GM12878 (cell line): Measurements from ENCODE around the gene ABCC3.

ENCODE experiments used
- CEBPB ChIP-seq, 2 experiments: fragments of 150-350 bp in 1 of 2; IDR thresholded peaks; 2 replicates each; pipeline ENCODE4 v1.6.1; 2012 to 2014; ENCODE audit warnings: low read depth in 2 of 2, low read length in 2 of 2, borderline replicate concordance in 1 of 2, inconsistent platforms in 1 of 2
- CTCF ChIP-seq, 3 experiments: IDR thresholded peaks in 2 of 3; conservative IDR thresholded peaks in 1 of 3; 2 replicates each; pipeline ENCODE4 v1.5.1; 2011; ENCODE audit warnings: low read depth in 3 of 3, low read length in 3 of 3, mild to moderate bottlenecking in 3 of 3, control low read depth in 2 of 3, moderate library complexity in 2 of 3, inconsistent platforms in 1 of 3, mixed read lengths in 1 of 3; ENCODE audit not compliant: control insufficient read depth in 2 of 3, insufficient read depth in 1 of 3; ENCODE audit errors: extremely low read depth in 1 of 3
- EZH2 ChIP-seq: IDR thresholded peaks from 2 replicates; pipeline ENCODE4 v1.6.1; 2012; ENCODE audit warnings: low read depth, mild to moderate bottlenecking, control low read depth, inconsistent platforms, low read length, borderline replicate concordance; ENCODE audit not compliant: control insufficient read depth
- FOS ChIP-seq: IDR thresholded peaks from 3 replicates; pipeline ENCODE4 v1.6.1; 2011; ENCODE audit warnings: borderline replicate concordance; ENCODE audit not compliant: insufficient read length; ENCODE audit errors: extremely low read depth
- NR2C1 ChIP-seq: fragments of 450-650 bp; IDR thresholded peaks from 2 replicates; pipeline ENCODE4 v1.6.1; 2017; ENCODE audit warnings: antibody characterized with exemption, mild to moderate bottlenecking, moderate library complexity
- POLR2AphosphoS5 ChIP-seq: IDR thresholded peaks from 2 replicates; pipeline ENCODE4 v1.6.1; 2011; ENCODE audit warnings: mild to moderate bottlenecking, low read length, inconsistent platforms
- ZNF622 ChIP-seq: fragments of 450-650 bp; IDR thresholded peaks from 2 replicates; pipeline ENCODE4 v1.6.1; 2017; ENCODE audit warnings: mild to moderate bottlenecking, inconsistent platforms
- ZZZ3 ChIP-seq: IDR thresholded peaks from 2 replicates; pipeline ENCODE4 v1.6.1; 2011; ENCODE audit warnings: low read depth; ENCODE audit not compliant: control insufficient read depth, insufficient read length

GRCh38 chr17:50685334-50685665 is 50.6 kb downstream of the ABCC3 start:
- TF ChIP-seq NR2C1 (no peak), CEBPB (IDR thresholded peaks at IDR 0.05; ENCODE audit: borderline replicate concordance in 1 of 2, low read depth in 2 of 2, low read length in 2 of 2) (no peak), ZZZ3 (no peak), EZH2 (no peak), FOS (no peak), CTCF (IDR thresholded peaks at IDR 0.05 in 2 of 3, conservative IDR thresholded peaks at IDR 0.05 in 1 of 3; ENCODE audit: control insufficient read depth in 2 of 3, extremely low read depth in 1 of 3, insufficient read depth in 1 of 3, low read depth in 3 of 3, low read length in 3 of 3) (no peak), ZNF622 (no peak), POLR2AphosphoS5 (no peak)
